ENCODE data around the gene FAM149A. TPM values are rescaled to one million over a fixed set of nuclear protein-coding genes. Genes with fewer than 3 reads are reported as not detected.

FAM149A gene
- total RNA-seq, 1 donor from 2014 or later = 1.2 TPM

DNA sequence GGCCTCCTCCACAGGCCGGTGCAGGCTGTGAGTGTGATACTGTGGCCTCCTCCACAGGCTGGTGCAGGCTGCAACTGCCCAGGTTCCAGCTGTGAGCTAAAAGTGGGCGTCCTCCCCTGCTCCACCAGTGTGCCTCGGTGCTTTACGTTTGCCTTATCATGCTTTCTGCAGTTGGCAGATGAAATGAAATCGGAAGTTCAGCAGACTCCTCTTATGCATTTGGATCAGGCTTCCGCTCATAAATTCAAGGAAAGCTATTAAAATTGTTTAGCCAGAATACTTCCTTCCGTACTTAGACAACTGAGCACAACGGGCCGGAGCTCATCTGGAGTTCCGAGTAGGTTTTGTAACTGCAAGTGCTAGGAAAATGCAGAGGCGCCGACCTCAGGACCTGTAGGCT, 98.9 kb downstream of the FAM149A start:
- H3K4me3 ChIP-seq (ENCODE audit: insufficient read depth, low read depth, low read length) = no peak overlapping the region
- H3K36me3 Mint-ChIP-seq (ENCODE audit: low read depth, unreplicated experiment) = no peaks in the 10 kb centered on the region
- H3K27ac ChIP-seq (ENCODE audit: low read depth, low read length) = no peak overlapping the region
- H3K27me3 ChIP-seq (ENCODE audit: insufficient read depth, low read length) = no peaks in the 10 kb centered on the region
- no peaks in the 10 kb centered on the region for H3K4me1 Mint-ChIP-seq (ENCODE audit: low read depth, unreplicated experiment)
- DNase-seq (ENCODE audit: low read depth) = no peak
- H3K9me3 ChIP-seq (ENCODE audit: insufficient read depth, low read depth, low read length) = no peaks in the 10 kb centered on the region
- H3K4me1 ChIP-seq (ENCODE audit: insufficient read depth, low read length) = no peaks in the 10 kb centered on the region
- no peak overlapping the region for H3K9ac ChIP-seq (ENCODE audit: low read length)
- no peak for FAIRE-seq
- no peaks in the 10 kb centered on the region for H3K36me3 ChIP-seq (ENCODE audit: insufficient read depth, low read length)
- H3K79me2 ChIP-seq (ENCODE audit: insufficient read depth, low read length) = no peaks in the 10 kb centered on the region
- H3K27me3 Mint-ChIP-seq (ENCODE audit: low read depth, unreplicated experiment) = no peaks in the 10 kb centered on the region
- no peaks in the 10 kb centered on the region for H4K20me1 ChIP-seq (ENCODE audit: insufficient read depth, low read length)
- no peak overlapping the region for H3K4me3 Mint-ChIP-seq (ENCODE audit: unreplicated experiment)
- no peak overlapping the region for H2AFZ ChIP-seq (ENCODE audit: low read depth, low read length)
- H3K27ac Mint-ChIP-seq (ENCODE audit: unreplicated experiment) = no peak overlapping the region
- H3K4me2 ChIP-seq (ENCODE audit: low read length) = peak overlapping the region; percentile 81
- H3K9me3 Mint-ChIP-seq (ENCODE audit: unreplicated experiment) = peaks cover 6% of the 10 kb centered on the region
- TF ChIP-seq, protein P1, sequence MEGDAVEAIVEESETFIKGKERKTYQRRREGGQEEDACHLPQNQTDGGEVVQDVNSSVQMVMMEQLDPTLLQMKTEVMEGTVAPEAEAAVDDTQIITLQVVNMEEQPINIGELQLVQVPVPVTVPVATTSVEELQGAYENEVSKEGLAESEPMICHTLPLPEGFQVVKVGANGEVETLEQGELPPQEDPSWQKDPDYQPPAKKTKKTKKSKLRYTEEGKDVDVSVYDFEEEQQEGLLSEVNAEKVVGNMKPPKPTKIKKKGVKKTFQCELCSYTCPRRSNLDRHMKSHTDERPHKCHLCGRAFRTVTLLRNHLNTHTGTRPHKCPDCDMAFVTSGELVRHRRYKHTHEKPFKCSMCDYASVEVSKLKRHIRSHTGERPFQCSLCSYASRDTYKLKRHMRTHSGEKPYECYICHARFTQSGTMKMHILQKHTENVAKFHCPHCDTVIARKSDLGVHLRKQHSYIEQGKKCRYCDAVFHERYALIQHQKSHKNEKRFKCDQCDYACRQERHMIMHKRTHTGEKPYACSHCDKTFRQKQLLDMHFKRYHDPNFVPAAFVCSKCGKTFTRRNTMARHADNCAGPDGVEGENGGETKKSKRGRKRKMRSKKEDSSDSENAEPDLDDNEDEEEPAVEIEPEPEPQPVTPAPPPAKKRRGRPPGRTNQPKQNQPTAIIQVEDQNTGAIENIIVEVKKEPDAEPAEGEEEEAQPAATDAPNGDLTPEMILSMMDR (IDR thresholded peaks at IDR 0.05; ENCODE audit: insufficient read depth, low read depth, low read length) = no peak
- no peak for TF ChIP-seq EZH2 (IDR thresholded peaks at IDR 0.05; ENCODE audit: insufficient read depth, low read length)

DNA sequence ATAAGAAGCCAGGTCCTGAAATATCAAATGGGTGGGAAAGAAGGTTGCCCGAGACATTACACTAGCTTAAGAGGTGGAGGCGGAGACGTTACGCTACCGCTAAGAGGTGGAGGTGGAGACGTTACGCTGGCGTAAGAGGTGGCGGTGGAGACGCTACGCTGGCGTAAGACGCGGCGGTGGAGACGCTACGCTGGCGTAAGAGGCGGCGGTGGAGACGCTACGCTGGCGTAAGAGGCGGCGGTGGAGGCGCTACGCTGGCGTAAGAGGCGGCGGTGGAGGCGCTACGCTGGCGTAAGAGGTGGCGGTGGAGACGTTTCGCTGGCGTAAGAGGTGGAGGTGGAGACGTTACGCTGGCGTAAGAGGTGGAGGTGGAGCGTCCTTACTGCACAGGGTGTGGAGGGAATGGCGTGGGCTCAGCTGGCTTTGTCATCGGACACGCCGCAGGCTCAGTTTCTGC, 99.6 kb downstream of the FAM149A start:
- H3K4me2 ChIP-seq (ENCODE audit: low read length) = peak overlapping the region; percentile 81
- peaks cover 6% of the 10 kb centered on the region for H3K9me3 Mint-ChIP-seq (ENCODE audit: unreplicated experiment)
- H3K4me1 Mint-ChIP-seq (ENCODE audit: low read depth, unreplicated experiment) = no peaks in the 10 kb centered on the region
- H3K27ac ChIP-seq (ENCODE audit: low read depth, low read length) = peak overlapping the region; percentile 37
- DNase-seq (ENCODE audit: low read depth) = peak; percentile 8
- no peaks in the 10 kb centered on the region for H3K4me1 ChIP-seq (ENCODE audit: insufficient read depth, low read length)
- no peak for TF ChIP-seq EZH2 (IDR thresholded peaks at IDR 0.05; ENCODE audit: insufficient read depth, low read length)
- TF ChIP-seq, protein P1 (IDR thresholded peaks at IDR 0.05; ENCODE audit: insufficient read depth, low read depth, low read length) = no peak
- H3K27me3 Mint-ChIP-seq (ENCODE audit: low read depth, unreplicated experiment) = no peaks in the 10 kb centered on the region
- H3K27me3 ChIP-seq (ENCODE audit: insufficient read depth, low read length) = no peaks in the 10 kb centered on the region
- H3K4me3 ChIP-seq (ENCODE audit: insufficient read depth, low read depth, low read length) = peak overlapping the region; percentile 45
- H3K79me2 ChIP-seq (ENCODE audit: insufficient read depth, low read length) = no peaks in the 10 kb centered on the region
- H4K20me1 ChIP-seq (ENCODE audit: insufficient read depth, low read length) = no peaks in the 10 kb centered on the region
- H3K27ac Mint-ChIP-seq (ENCODE audit: unreplicated experiment) = no peak overlapping the region
- peak overlapping the region; percentile 53 for H3K9ac ChIP-seq (ENCODE audit: low read length)
- H3K9me3 ChIP-seq (ENCODE audit: insufficient read depth, low read depth, low read length) = no peaks in the 10 kb centered on the region
- peaks cover 6% of the 10 kb centered on the region for H3K36me3 Mint-ChIP-seq (ENCODE audit: low read depth, unreplicated experiment)
- peak overlapping the region; percentile 12 for H2AFZ ChIP-seq (ENCODE audit: low read depth, low read length)
- H3K4me3 Mint-ChIP-seq (ENCODE audit: unreplicated experiment) = no peak overlapping the region
- no peaks in the 10 kb centered on the region for H3K36me3 ChIP-seq (ENCODE audit: insufficient read depth, low read length)
- FAIRE-seq = no peak

DNA sequence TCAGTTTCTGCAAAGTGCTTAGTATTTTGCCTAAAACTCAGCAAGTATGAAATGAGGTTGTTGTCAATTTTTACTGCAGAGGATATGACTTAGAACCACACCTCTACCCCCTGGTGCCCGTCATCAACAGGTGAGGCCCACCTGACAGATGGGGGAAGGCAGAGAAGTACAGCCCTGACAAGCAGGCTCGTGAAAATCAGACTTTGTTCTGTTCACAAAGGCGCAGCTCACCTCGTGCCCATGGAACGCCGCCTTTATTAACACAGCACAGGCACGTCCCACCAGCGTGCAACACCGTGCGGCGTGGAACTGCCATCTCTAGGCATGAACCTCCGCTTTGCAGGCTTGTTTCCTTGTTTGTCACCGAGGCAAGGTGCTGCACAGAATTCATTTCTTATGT, 100.2 kb downstream of the FAM149A start:
- H3K27me3 Mint-ChIP-seq (ENCODE audit: low read depth, unreplicated experiment) = no peaks in the 10 kb centered on the region
- H3K27ac ChIP-seq (ENCODE audit: low read depth, low read length) = peak overlapping the region; percentile 37
- no peak for FAIRE-seq

More for the DNA sequence above, 100.2 kb downstream of the FAM149A start:
- H3K9me3 ChIP-seq (ENCODE audit: insufficient read depth, low read depth, low read length) = no peaks in the 10 kb centered on the region
- no peaks in the 10 kb centered on the region for H3K4me1 ChIP-seq (ENCODE audit: insufficient read depth, low read length)
- no peaks in the 10 kb centered on the region for H3K27me3 ChIP-seq (ENCODE audit: insufficient read depth, low read length)
- no peak for DNase-seq (ENCODE audit: low read depth)
- no peak for TF ChIP-seq EZH2 (IDR thresholded peaks at IDR 0.05; ENCODE audit: insufficient read depth, low read length)
- H3K79me2 ChIP-seq (ENCODE audit: insufficient read depth, low read length) = no peaks in the 10 kb centered on the region
- no peaks in the 10 kb centered on the region for H3K4me1 Mint-ChIP-seq (ENCODE audit: low read depth, unreplicated experiment)
- H3K9me3 Mint-ChIP-seq (ENCODE audit: unreplicated experiment) = peaks cover 9% of the 10 kb centered on the region
- no peaks in the 10 kb centered on the region for H4K20me1 ChIP-seq (ENCODE audit: insufficient read depth, low read length)
- no peaks in the 10 kb centered on the region for H3K36me3 ChIP-seq (ENCODE audit: insufficient read depth, low read length)
- no peak overlapping the region for H3K27ac Mint-ChIP-seq (ENCODE audit: unreplicated experiment)
- peak overlapping the region; percentile 45 for H3K4me3 ChIP-seq (ENCODE audit: insufficient read depth, low read depth, low read length)
- H3K9ac ChIP-seq (ENCODE audit: low read length) = peak overlapping the region; percentile 53
- H3K4me2 ChIP-seq (ENCODE audit: low read length) = peak overlapping the region; percentile 81
- H3K4me3 Mint-ChIP-seq (ENCODE audit: unreplicated experiment) = no peak overlapping the region
- peaks cover 9% of the 10 kb centered on the region for H3K36me3 Mint-ChIP-seq (ENCODE audit: low read depth, unreplicated experiment)
- H2AFZ ChIP-seq (ENCODE audit: low read depth, low read length) = peak overlapping the region; percentile 12
